Right kidney (tissue), 1 donor: Measurements from ENCODE around the gene KCNQ1.
A peak's percentile ranks its signal among the peaks of the same experiment; 100 is the strongest.

Experiments
- DNase-seq: peaks from one replicate; pipeline ENCODE4 v3.0.0-alpha.2; 2016

KCNQ1 gene

DNA sequence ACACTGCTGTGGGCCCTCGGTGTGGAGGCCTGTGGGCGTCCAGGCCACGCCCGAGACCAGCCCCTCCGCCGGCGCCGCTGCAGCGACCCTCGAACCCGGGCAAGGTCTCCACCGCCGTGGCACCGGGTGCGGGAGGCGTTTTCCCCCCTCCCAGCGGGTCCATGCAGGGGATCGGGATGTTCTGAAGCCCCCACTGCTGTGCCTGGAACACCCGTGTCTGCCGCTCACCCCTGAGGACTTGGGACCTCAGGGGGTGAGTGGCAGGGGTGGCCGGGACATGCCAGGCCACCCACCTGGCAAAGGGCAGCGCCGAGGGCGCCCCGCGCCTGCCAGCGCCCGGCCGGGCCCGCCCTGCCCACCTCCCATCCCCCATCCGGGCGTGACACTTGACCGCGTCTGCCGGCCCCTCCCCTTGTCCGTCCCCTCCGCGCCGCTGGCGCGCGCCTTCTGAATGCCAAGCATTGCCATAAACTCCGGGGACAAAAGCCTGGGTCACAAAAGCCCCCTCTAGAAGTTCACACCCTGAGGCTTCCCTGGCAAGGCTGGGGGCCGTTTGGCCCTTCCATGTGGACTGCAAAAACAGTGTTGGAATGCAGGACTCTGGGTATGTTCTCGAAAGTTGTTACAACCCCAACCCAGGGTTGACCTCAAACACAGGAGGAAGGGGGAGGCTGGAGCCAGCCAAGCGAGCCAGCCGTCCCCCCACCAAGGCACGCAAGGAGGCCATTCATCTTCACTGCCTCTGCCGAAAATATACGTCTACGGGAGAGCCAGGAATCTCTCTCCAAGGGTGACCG, 255.8 kb downstream of the KCNQ1 start:
- DNase-seq, result no peak

DNA sequence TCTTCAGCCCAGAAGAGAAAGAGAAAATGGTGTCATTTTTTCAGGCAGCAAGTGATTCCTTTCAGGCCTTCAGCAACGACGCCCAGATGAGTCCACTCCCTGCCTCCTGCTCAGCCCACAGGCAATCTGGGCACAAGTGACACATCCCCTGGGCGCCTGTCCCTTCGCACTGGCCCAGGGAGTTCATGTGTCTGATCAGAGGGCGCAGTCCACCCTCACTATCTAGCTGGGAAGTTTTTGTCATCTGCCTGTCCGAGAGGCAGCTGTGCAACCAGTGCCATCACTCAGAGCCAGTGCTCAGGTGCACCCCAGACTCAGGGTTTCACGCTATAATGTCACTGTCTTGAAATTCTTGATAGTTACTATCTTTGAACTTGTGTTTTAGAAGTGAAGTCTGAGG, 256.4 kb downstream of the KCNQ1 start:
- peak; percentile 77 for DNase-seq

DNA sequence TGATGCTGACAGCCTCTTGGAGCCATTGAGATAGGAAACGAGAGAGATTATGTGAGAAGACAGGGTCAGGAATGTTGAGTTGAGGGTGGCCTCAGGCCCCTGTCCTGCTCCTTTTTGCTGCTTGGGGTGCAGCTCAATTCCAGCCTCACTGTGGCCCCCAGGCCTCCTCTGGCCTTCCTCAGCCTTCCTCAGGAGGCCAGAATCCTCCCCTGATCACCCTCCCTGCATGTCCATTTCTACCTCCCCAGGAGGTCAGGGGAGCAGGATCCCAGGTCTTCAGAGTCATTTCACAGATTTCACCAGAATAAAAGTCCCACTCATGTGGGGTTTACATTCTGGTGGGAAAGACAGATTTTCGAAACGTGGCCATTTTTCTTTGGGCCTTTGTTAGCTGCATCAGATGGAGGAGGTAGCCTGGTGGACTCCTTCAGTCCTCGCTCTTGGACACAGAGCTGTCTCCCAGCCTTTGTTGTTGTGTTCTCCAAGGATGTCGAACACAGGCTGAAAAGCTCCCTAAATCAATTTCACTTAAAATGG, 257.2 kb downstream of the KCNQ1 start:
- no peak for DNase-seq

DNA sequence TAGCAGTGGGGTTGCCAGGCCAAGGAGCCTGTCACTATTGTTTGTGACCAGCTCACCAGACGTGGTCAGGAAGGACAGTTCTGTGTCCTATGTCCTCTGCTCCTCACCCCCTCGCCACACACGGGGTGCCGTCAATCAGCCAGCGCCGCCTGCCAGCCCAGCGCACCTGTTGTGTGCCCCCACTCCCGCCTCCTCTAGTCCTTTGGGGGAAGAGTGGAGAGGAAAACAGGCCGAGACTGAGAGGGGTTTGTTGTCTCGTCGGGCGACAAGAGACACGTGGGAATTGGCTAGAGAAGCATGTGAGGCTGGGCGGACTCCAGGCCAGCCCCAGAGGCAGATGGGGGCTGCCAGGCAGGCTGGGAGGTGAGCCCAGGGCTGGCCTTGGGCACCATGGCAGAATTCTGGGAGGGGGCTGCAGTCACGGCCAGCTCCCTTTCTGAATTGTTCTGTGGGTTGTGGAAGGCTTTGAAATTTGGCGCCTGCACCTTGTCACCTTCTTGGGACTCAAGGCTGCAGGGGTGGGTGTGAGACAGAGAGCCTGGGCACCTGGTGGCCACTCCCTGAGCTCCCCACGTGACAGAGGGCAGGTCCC, 258.1 kb downstream of the KCNQ1 start:
- no peak for DNase-seq

DNA sequence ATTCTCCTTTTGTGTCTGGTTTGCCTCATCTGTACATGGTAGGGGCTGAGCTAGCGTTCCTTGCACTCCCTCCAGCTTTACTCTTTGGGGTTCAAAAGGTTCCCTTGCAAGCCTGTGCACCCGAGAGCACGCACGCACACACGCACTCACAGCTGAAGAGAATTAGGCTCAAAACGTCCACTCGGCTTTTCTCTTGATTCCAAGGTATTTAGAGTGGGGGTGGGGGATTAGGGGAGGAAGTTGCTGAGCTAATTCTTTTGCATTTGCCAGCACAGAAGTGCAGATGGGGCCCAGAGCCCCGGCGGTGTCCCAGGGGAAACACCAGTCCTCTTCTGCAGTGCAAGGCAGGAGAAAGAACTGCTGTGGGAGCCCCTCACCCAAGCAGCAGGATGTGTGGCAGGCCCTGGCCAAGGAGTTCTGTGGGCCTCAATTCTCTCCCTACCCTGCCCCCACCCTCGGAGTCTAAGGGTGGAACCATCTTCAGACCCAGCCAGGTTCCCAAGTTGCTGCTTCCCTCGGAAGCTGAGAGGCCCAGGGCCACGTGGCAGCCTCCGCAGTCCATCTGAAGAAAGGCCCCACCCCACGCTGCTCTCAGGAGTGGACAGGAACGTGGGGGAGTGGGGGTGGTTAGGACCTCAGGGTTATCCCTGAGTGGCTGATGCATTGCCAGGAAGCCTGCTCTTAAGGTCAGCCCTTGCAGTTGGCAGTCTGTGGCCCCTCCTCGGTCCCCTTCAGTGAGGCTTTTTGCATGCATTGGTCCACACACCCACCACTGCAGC, 258.7 kb downstream of the KCNQ1 start:
- DNase-seq, result no peak

DNA sequence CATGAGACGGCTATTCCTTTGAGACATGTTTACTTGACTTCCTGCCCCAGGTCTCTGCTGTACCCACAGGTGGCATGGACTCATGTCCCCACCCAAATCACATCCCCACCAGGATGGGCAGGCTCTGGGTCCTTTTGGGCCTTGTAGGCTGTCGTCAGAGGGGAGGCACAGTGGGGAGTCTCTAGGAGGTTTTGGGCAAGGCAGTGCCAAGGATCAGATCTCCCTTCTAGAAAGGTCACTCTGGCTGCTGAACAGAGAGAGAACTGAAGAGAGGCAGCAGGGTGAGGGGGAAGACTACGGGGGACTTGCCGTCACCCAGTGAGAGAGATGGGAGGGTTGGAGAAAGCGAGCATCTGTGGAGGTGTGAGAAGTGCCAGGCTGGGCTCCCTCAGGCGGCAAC, 259.5 kb downstream of the KCNQ1 start:
- no peak for DNase-seq

DNA sequence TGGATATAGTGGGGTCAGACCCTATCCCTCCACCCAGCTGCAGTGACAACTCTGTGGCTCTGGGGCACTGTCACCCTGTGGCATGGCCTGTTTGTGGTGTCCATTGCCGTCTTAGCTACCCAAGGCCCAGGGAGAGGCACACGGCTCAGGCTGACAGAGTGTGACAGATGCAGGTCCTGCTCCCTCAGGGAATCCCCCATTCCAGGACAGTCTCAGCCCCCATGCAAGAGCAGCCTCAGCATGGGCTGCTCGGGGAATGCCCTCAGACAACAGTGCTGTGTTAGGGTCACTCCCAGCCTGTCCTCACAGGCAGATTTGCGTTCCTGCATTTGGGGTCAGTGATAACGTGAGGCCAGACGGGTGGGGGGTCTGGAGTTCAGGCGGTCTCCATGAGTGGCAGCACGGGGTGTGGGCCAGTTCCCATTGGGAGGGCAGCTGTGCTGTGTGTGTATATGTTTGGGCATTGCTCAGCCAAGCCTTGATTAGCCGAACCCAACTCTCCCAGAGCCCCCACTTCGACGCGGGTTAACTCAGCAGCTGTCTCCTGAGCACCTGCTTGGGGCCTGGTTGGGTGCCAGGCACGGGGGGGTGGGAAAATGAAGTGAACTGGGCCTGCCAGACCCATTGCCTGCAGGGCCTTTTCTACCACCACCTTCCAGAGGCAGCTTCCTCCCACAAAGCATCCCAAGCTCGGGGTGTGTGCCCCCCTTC, 260.2 kb downstream of the KCNQ1 start:
- no peak for DNase-seq

DNA sequence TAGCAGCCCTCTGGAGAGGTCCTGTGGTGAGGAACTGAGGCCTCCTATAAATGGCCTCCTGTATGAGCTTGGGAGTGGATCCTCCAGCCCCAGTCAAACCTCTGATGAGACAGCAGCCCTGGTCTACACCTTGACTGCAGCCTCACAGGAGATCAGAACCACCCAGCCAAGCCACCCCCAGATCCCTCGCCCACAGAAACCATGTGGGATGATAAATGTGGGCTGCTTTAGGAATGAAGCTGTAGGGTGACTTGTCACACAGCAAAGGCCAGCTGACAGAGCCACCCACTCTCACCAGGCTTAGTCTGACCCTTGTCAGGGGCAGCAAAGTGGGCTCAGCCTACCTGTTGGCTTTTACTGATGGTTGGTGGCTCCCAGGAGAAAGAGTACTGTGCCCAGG, 261.5 kb downstream of the KCNQ1 start:
- no peak for DNase-seq

DNA sequence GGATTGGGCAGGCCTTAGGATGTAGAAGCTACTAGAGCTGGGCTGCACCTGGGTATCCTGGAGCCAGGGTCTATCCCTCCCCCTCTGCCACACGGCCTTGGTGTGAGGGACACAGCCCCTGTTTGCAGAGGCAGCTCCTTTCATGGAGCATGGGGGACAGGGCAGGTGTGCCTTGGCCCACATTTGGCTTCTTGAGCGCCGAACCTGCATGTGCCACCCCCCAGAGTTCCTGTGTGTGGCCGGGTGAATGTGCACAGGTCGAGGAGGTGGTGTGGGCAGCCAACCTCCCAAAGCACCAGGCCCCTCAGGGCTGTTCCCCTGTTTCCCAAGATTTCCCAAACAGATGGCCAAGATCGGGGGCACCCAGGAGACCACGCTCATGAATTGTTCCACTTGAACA, 262.9 kb downstream of the KCNQ1 start:
- DNase-seq, result no peak

DNA sequence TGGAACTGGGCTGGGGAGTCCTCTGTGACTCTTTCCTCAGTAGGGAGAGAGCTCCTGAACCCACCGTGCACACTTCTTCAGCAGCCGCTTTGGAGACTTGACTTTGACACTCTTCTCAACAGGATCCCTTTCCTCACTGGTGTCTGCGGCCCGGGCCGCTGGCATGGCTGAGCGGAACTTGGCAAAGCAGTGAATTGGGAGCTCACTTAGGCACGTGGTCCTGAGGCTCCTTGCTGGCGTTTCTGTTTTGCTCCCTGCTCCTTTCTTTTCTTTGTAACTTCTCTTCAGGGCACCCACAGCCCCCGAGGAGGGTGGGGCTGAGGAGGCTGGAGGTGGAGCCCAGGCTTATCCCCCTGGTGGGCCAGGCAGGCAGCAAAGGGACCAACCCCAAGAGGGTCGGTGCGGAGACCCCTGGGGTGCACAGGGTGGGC, 263.4 kb downstream of the KCNQ1 start:
- DNase-seq, result no peak

DNA sequence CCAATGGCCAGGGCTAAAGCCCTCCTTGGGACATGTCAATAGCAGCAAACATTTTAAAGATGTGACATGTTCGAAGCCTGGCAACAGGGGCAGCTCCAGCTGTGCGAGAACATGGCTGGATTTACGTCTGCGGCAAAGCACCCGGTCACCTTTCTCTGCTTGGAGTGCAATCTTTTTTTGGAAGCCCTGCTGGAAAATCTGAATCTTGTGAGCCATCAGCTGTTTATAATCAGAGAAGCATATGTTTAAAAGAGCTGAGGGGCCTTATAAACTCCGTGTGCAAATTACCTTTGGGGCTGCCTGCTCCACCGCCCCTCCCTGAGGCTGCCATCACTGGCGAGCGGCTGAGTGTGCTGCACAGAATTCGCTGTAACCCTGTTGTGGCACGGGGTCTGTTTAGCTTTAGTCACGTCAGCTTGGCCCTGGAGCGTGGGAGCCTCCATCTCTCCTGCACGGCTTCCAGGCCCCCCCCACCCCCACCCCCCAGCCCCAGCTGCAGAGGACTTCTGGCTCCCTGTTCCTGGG, 264.0 kb downstream of the KCNQ1 start:
- no peak for DNase-seq

DNA sequence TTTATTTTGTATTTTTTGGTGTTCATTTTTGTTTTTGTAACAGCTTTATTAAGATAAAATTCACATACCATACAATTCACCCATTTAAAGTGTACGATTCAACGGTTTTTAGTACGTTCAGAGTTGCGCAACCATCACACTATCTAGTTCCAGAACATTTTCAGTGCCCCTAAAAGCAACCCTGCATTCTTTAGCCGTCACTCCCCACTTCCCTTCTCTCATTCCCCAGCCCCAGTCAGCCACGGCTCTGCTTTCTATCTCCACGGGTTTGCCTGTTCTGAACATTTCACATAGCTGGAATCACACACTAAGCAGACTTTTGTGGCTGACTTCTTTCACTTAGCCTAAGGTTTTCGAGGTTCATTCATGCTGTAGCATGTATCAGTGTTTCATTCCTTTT, 264.6 kb downstream of the KCNQ1 start:
- DNase-seq, result no peak

DNA sequence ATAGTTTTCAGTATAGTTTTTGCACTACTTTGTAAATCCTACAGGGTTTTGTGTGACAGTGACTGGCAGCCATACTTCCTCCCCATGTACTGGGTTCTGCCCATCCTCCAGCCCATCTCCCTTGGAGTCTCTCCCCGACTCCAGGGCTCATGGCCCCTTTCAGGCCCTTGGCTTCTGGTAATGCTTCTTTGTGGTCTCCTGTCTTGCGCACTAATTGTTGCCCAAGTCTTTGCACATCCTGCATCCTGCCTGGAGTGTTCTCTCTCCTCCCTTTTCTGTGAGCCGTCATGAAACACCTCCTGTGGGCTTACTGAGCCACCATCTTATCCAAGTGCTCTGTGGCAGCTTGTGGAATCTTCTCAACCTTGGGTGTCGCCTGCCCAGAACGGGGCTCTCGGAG, 266.4 kb downstream of the KCNQ1 start:
- DNase-seq, result no peak

DNA sequence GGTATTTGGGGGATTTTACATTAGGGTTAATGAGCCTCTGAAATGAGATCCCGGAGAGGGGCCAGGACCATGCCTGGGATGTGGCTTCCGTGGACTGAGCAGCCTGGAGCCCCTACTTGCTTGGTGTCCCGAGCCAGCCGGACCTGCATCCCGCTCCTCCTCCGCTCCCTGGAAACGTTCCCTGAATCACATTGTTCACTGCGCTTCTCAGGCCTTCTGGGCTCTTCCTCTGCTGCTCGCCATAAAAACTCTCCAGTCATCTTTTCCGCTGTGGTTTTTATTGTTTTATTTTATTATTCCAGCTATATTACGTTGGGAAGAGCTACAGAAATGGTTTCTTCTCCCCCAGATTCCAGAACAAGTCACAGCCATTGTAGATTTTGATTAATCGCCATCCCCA, 268.3 kb downstream of the KCNQ1 start:
- no peak for DNase-seq

DNA sequence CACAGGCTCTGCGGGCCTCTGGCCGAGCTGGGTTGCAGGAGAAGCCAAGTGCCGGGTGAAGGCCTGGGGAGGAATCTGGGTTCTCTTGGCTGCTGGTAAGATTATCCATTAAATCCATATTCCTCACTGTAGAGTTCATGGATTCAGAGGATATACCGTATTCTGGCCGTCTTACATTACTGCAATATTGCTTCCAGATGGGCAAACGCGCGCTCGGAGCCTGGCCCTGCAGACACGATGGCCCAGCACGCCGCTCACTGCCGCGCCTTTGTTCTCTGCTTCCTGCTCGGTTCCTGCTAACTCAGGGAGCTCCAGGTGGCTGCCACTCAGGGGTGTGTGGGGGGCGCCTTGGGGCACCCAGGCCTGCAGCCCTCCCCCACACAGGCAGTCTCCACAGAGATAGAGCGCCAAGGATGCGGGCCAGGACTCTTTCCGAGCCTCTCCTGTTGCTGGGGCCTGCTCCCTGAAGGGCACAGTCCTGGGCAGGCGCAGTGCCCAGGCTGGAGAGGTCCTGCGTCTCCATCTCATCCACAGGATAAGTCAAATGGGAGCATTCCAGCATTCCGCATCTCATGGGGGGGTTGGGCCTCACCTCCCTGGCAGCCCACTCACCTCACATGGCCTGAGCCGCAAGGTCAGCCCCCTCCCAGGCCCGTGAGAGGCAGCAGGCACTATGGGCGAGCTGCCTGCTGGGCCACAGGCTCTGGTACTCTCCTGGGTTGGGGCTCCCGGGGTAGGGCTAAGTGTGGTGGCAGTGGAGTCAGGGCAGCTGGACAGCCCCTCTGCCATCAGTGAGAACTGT, 269.1 kb downstream of the KCNQ1 start:
- DNase-seq, result no peak

DNA sequence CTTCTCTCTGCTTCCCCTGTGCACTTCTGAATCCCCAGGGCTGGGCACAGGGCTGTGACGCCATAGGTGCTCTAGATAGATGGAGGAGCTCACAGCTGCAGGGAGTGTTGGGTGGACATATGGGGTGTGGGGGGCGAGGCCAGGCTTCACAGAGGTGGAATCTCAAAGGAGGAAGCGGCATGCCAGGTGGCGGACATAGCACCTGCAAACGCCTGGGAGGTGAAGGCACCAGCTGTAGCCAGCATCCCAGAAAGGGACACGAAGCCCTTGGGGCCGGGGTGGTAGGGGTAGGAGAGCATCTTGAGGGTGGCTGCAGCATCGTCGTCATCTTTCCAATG, 269.6 kb downstream of the KCNQ1 start:
- DNase-seq, result no peak

DNA sequence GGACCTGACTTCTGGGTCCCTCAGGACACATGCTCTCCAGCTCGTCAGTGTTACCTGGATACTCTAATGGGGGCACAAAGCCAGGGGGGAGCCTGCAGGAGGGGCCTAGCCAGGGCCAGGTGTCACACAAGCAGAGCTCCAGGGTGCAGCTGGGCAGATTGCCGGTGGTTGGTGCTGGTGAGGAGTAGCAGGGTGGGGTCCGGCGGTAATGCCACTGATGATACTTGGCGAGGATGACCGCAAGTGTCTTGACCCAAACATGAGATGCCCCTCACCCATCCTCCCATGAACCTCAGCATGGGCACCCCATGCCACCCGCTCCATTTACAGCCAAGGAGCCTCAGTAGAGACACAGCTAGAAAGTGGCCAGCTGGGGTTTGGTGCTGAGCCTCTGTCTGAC, 270.1 kb downstream of the KCNQ1 start:
- no peak for DNase-seq

DNA sequence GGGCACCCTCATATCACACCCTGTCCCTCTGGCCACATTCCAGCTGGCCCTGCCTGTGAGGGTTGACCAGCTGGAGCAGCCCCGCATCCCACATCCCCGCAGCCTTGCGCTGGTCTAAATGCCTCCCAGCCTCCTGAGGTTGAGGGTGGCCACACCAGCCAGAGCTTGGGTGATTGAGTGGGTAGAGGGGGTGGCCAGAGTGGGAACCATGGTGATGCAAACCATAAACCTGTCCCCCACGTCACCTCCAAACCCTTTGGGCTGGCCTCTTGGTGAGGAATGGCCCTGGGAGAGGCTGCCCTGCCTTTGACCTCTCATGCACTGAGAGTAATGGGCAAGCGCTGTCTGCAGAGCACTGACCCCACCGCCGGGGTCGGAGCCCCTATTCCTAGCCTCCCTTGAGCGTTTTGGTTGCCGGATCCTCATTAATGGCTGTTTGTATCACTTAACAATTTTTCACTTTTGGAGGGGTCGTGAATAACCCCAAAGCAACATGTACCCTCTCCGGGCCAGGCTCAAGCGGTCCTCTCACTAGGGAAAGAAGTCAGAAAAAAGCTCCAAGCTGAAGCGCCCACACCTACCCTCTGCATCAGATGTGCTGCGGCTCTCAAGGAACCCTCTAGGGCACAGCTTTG, 271.0 kb downstream of the KCNQ1 start:
- DNase-seq, result no peak

DNA sequence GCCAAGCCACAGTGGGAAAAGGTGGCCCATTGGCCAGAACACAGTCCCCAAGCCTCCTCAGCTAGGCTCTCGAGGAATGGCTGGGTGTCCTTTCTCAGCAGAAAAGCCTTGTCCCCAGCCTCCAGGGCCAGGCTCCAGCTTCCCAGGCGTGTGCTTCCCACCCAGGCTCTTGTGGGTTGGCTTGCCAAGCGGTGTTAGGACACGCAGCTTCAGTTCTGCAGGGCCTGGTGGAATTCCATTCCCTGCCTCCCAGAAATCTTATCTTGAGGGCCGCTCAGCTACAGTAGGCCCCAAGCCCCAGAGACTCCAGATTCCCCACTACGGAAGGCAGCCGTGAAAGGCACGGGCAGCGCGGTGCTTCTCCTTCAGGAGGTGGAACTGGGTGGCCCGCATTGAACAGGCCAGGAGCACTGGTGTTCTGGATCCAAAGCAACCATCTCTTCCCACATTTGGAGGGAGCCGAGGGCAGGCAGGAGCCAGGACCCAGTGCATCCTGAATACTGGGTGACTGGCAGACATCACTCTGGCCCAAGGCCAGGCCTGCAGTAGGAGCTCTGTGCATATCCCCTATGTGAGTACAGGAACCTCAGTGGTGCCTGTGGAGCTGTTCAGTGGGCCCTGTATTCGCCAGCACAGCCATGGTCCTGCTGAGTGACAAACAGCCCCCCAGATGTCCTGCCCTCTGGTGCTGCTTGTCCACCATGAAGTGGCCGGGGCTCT, 271.7 kb downstream of the KCNQ1 start:
- DNase-seq, result no peak

DNA sequence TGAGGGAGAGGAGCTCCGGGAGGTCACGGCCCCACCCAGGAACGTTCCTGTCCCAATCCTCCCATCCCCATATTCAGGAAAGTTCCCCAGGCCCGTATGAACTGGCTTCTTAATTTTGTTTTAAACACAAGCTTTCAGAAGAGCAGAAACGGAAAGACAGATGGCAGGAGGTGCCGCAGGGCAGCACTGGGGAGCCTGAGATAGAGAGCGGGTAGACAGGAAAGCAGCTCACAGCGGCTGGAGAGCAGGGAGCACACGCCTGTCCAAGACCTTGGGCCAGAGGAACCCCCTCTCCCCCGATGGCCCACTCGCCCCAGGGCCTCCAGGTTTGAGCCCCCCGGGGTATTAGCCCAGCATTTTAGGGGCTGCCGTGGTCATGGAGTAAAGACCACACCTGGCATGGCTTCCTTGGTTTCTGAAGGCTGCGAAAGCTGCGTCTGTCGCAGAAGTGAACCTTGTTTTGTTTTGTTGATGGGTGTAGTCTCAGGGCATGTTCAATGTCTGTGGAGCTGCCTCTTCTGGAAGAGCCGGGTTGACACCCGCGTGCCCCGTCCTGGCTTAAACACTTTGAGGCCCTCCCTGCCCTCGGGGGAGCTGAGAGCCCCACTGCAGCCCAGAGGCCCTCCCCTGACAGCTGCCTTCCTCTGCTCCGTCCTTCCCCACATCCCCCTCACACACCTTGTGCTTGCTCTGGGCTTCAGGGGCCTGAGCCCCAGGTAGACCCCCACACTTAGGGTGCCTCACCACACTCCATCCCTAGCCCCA, 272.9 kb downstream of the KCNQ1 start:
- no peak for DNase-seq
